Kidney (tissue), 14 donors: ENCODE measurements around the gene APOA1. TPM values are rescaled to one million over a fixed set of nuclear protein-coding genes. Genes with fewer than 3 reads are reported as not detected.

Experiments used
- DNase-seq, 5 donors: peaks; one replicate each; pipeline ENCODE4 v3.0.0-alpha.2; 2013 to 2020
- FAIRE-seq: peaks from 2 replicates; lab custom pipeline; 2012; peaks lifted over from hg19 to GRCh38; lab: Jason Lieb, UNC
- H3K27ac ChIP-seq, 2 donors: one replicate each; pipeline ENCODE4 v1.7.0; 2013; ENCODE audit warnings: low read depth in 2 of 2, low read length in 2 of 2, inconsistent platforms in 1 of 2
- H3K27me3 ChIP-seq: one replicate; pipeline ENCODE4 v1.7.1; 2013; ENCODE audit warnings: low read length, inconsistent platforms; ENCODE audit not compliant: control insufficient read depth, insufficient read depth
- H3K36me3 ChIP-seq, 3 donors: one replicate each; pipeline versions ENCODE4 v1.7.0 to v1.7.1; 2013; ENCODE audit warnings: low read length in 3 of 3, control low read depth in 1 of 3, inconsistent platforms in 1 of 3; ENCODE audit not compliant: insufficient read depth in 3 of 3, control insufficient read depth in 2 of 3
- H3K4me1 ChIP-seq, 3 donors: one replicate each; pipeline versions ENCODE4 v1.7.0 to v1.7.1; 2013; ENCODE audit warnings: low read length in 3 of 3, inconsistent platforms in 1 of 3, low read depth in 1 of 3; ENCODE audit not compliant: control insufficient read depth in 2 of 3, insufficient read depth in 2 of 3
- H3K4me3 ChIP-seq, 3 donors: one replicate each; pipeline versions ENCODE4 v1.7.0 to v1.8.1; 2013; ENCODE audit warnings: low read length in 3 of 3, control low read depth in 1 of 3, inconsistent platforms in 1 of 3
- H3K9ac ChIP-seq, 3 donors: one replicate each; pipeline versions ENCODE4 v1.7.0 to v1.7.1; 2013; ENCODE audit warnings: low read length in 3 of 3, control low read depth in 1 of 3, inconsistent platforms in 1 of 3
- H3K9me3 ChIP-seq, 3 donors: one replicate each; pipeline versions ENCODE4 v1.7.0 to v1.7.1; 2013; ENCODE audit warnings: low read length in 3 of 3, control low read depth in 1 of 3, inconsistent platforms in 1 of 3; ENCODE audit not compliant: control insufficient read depth in 2 of 3, insufficient read depth in 1 of 3
- CTCF ChIP-seq: IDR thresholded peaks from 3 replicates; pipeline ENCODE4 v1.5.1; 2012; ENCODE audit warnings: mild to moderate bottlenecking, moderate library complexity, borderline replicate concordance; ENCODE audit not compliant: insufficient read depth; ENCODE audit errors: extremely low read depth
- intact Hi-C: fragments of 100-400 bp; cut with DNase I; formaldehyde crosslinking; loops from one replicate; pipeline ENCODE4 v1.11.1; 2022
- polyA plus RNA-seq: library from polyadenylated mRNA; stranded (reverse); fragments of 350-450 nt; fragmentation: Illumina TruSeq; extraction: RNeasy Lipid Tissue Mini Kit (QIAGEN cat#74804); gene quantifications from one replicate; pipeline ENCODE4 v1.2.3, GENCODE V29; 2014; ENCODE audit warnings: low read depth, low replicate concordance; ENCODE audit not compliant: insufficient read depth
- total RNA-seq: library from RNA; stranded (reverse); fragmentation: NEBNext Ultra II Directional; extraction: Animal tissue kit (Norgen Biotek cat#: 25700); gene quantifications from one replicate; pipeline ENCODE4 v1.2.1, GENCODE V29; 2021
- donor health status: control.
- donor health status: control.
- donor health status: control.
- donor health status: control.
- donor health status: control.
- donor health status: DM: yes; HTN: yes; CAD: no.
- donor health status: Normal renal cell carcinoma (clear cell type).

APOA1 gene
- total and polyA plus RNA-seq, 2 donors from 2014 or later, result 2.0 TPM; not detected in 1

GRCh38 chr11:116811194-116811593 is 26.2 kb downstream of the APOA1 start:
- Histone ChIP-seq H3K27me3 (no peaks in the 10 kb centered on the region), H3K4me1 (no peaks in the 10 kb centered on the region), H3K27ac (no peak overlapping the region), H3K36me3 (no peaks in the 10 kb centered on the region), H3K4me3 (no peak overlapping the region), H3K9me3 (no peaks in the 10 kb centered on the region), H3K9ac (no peak overlapping the region)
- TF ChIP-seq CTCF, result no peak
- FAIRE-seq (no peak), DNase-seq (no peak)
- intact Hi-C loops, result no loop called here

DNA sequence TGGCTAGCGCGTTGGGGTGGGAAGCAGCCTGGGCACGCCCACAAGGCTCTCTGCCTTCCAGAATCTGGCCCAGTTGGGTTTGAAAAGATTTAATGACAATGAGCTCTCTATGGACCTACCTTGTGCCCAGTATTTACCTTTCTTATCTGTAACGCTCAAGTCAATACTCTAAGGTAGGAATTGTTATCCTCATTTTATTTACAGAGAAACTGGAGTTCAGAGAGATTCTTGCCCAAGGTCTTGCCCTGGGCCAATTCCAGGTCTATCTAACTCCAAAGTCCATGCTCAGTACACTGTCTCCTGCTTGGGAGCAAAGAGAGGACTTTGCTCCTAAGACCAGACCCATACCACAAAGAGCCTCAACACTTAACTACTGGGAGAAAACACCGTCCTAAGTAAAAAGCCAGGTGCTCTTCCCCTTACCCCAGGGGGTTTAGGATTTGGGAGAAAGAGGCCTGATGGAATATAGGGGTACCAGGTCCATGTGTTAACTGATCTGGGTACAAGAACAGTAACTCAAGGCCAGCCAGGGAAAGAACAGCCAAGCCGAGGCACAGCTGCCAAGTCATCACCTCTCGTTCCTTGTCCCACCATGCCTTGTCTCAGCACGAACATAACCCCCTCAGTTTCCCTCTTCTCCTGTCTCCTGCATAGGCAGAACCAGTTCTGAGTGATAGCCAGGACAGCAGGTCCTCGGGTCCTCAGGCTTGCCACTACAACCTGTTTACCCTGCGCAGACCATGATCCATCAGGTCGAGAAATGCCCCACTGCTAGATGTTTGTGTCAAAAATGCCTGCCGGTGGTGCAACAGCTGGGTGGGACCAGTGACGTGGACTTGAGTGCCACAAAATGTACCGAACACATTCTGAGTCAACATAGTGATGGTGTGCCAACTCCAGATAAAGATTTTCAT is 28.9 kb downstream of the APOA1 start:
- intact Hi-C loops, result no loop called here
- no peak for TF ChIP-seq CTCF
- Histone ChIP-seq H3K4me3 (no peak overlapping the region), H3K36me3 (no peaks in the 10 kb centered on the region), H3K27me3 (no peaks in the 10 kb centered on the region), H3K27ac (no peak overlapping the region), H3K9ac (no peak overlapping the region), H3K9me3 (no peaks in the 10 kb centered on the region), H3K4me1 (no peaks in the 10 kb centered on the region)
- no peak for FAIRE-seq
- DNase-seq, result no peak

DNA sequence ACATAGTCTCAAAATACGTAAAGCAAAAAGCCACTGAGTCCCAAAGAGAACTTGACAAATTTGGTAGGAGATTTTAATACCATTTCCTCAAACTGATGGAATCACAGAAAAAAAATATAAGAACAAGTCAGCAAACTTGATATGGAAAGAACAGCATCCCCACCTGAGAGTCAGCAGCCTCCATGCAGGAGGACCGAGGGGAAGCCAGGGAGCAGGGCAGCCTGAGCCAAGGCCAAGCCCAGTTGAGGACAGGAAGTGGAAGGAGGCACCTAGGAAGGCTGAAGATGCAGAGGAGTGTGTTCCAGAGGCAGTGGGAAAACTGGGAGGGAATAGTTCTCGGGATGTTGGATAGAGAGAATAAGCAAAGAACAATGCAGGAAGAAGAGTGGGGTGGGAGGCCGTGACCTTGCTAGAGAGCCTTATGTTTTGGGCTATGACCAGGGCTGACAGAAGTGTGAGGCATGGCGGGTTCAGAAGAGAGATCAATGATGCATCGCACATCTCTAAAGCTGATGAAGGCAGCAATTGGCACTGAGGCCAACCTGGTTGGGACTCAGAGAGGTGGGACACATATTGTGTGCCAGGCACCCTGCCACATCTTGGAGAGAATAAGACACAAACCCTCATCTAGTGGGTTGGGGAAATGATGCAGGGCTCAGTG is 29.7 kb downstream of the APOA1 start:
- no peak overlapping the region for H3K27ac ChIP-seq
- intact Hi-C loops, result no loop called here
- no peaks in the 10 kb centered on the region for H3K9me3 ChIP-seq
- FAIRE-seq (no peak), DNase-seq (no peak)
- H3K4me1 ChIP-seq, result no peaks in the 10 kb centered on the region
- no peak overlapping the region for H3K4me3 ChIP-seq
- H3K36me3 ChIP-seq, result no peaks in the 10 kb centered on the region
- H3K27me3 ChIP-seq, result no peaks in the 10 kb centered on the region
- no peak overlapping the region for H3K9ac ChIP-seq
- TF ChIP-seq CTCF, result no peak
